Epithelial cell of proximal tubule (primary cell): ENCODE measurements around the gene BMX. TPM values are rescaled to one million over a fixed set of nuclear protein-coding genes. Genes with fewer than 3 reads are reported as not detected.
A peak's percentile ranks its signal among the peaks of the same experiment; 100 is the strongest.

Source experiments
- DNase-seq: peaks from one replicate; pipeline ENCODE4 v3.0.0-alpha.2; 2011; ENCODE audit warnings: low read depth
- H3K4me3 ChIP-seq: 2 replicates; pipeline ENCODE4 v1.5.1; 2011; ENCODE audit warnings: low read depth, mild to moderate bottlenecking, low read length
- CTCF ChIP-seq: conservative IDR thresholded peaks from 2 replicates; pipeline ENCODE4 v1.5.1; 2012; ENCODE audit warnings: low read depth, mild to moderate bottlenecking, low read length
- total RNA-seq: library from RNA; depleted of rRNA; stranded (reverse); fragments of >200 nt; gene quantifications from 2 replicates; pipeline ENCODE4 v1.2.3, GENCODE V29; 2015

Gene BMX
- total RNA-seq, 1 donor from 2014 or later = not detected

- no peak overlapping the region for H3K4me3 ChIP-seq
- DNase-seq = no peak
- peak; percentile 76 for TF ChIP-seq CTCF
These were observed 29.6 kb upstream of the BMX start for GRCh38 chrX:15471028-15471427.

GRCh38 chrX:15472531-15472930 is 28.1 kb upstream of the BMX start:
- no peak for TF ChIP-seq CTCF
- H3K4me3 ChIP-seq = no peak overlapping the region
- DNase-seq = no peak

- DNase-seq = no peak
- H3K4me3 ChIP-seq = no peak overlapping the region
- no peak for TF ChIP-seq CTCF
These were observed 26.6 kb upstream of the BMX start for GRCh38 chrX:15474028-15474427.

GRCh38 chrX:15475021-15475420 is 25.6 kb upstream of the BMX start:
- H3K4me3 ChIP-seq = no peak overlapping the region
- no peak for DNase-seq
- no peak for TF ChIP-seq CTCF

GRCh38 chrX:15475486-15475885 is 25.1 kb upstream of the BMX start:
- H3K4me3 ChIP-seq = no peak overlapping the region
- no peak for TF ChIP-seq CTCF
- no peak for DNase-seq

- DNase-seq = no peak
- no peak overlapping the region for H3K4me3 ChIP-seq
- TF ChIP-seq CTCF = no peak
These were observed 16.7 kb upstream of the BMX start for GRCh38 chrX:15483891-15484290.

GRCh38 chrX:15492469-15492868 is 8.1 kb upstream of the BMX start:
- peak overlapping the region; percentile 59 for H3K4me3 ChIP-seq
- no peak for DNase-seq
- TF ChIP-seq CTCF = no peak
